ENCODE results near the gene USP6NL.

DNA sequence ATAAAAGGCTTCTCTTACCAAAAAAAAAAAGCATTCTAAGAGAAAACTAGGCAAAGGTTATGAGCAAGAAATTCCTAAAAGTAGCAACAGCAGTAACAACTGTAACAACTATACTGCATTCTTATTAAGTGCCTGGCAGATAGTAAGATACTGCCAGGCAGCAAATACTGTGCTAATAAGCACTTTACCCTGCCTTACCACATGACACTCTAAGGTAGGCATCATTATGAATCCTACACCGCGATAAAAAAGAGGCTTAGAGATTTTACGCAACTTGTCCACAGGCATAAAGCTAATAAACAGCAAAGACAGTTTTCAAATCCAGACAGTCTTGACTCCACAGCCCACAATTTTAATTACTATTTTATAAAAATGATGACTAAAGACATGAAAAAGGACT is 83.2 kb downstream of the USP6NL start:
- TF ChIP-seq, protein P1, sequence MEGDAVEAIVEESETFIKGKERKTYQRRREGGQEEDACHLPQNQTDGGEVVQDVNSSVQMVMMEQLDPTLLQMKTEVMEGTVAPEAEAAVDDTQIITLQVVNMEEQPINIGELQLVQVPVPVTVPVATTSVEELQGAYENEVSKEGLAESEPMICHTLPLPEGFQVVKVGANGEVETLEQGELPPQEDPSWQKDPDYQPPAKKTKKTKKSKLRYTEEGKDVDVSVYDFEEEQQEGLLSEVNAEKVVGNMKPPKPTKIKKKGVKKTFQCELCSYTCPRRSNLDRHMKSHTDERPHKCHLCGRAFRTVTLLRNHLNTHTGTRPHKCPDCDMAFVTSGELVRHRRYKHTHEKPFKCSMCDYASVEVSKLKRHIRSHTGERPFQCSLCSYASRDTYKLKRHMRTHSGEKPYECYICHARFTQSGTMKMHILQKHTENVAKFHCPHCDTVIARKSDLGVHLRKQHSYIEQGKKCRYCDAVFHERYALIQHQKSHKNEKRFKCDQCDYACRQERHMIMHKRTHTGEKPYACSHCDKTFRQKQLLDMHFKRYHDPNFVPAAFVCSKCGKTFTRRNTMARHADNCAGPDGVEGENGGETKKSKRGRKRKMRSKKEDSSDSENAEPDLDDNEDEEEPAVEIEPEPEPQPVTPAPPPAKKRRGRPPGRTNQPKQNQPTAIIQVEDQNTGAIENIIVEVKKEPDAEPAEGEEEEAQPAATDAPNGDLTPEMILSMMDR (IDR thresholded peaks at IDR 0.05), result no peak
- TF ChIP-seq POLR2A (IDR thresholded peaks at IDR 0.05), result no peak
